Lower lobe of right lung (tissue), 2 donors: ENCODE data around the gene DIP2C. TPM values are rescaled to one million over a fixed set of nuclear protein-coding genes. Genes with fewer than 3 reads are reported as not detected.

Experiments
- ATAC-seq, 2 donors: fragments of 200-7000 bp; cut with Tn5 transposase; one replicate each; pipeline ENCODE4 v1.9.1; 2020 to 2022; ENCODE audit warnings: mild to moderate bottlenecking in 2 of 2, moderate library complexity in 2 of 2
- DNase-seq: peaks from one replicate; pipeline ENCODE4 v3.0.0-alpha.2; 2020
- H3K27ac ChIP-seq: fragments of 200-600 bp; one replicate; pipeline ENCODE4 v1.8.0; 2022
- H3K27me3 ChIP-seq: fragments of 200-600 bp; one replicate; pipeline ENCODE4 v1.8.0; 2022; ENCODE audit warnings: low read depth
- H3K36me3 ChIP-seq: fragments of 200-600 bp; one replicate; pipeline ENCODE4 v1.8.0; 2022; ENCODE audit warnings: mild to moderate bottlenecking
- H3K4me1 ChIP-seq: fragments of 200-600 bp; one replicate; pipeline ENCODE4 v1.8.0; 2022
- H3K4me3 ChIP-seq: fragments of 200-600 bp; one replicate; pipeline ENCODE4 v1.8.0; 2022; ENCODE audit warnings: mild to moderate bottlenecking
- H3K9me3 ChIP-seq: fragments of 200-600 bp; one replicate; pipeline ENCODE4 v1.8.0; 2022
- intact Hi-C: fragments of 100-400 bp; cut with DNase I; formaldehyde crosslinking; loops from one replicate; pipeline ENCODE4 v1.11.0; 2022
- total RNA-seq: library from RNA; stranded (reverse); fragmentation: NEBNext Ultra II Directional; extraction: Animal tissue kit (Norgen Biotek cat#: 25700); gene quantifications from one replicate; pipeline ENCODE4 v1.2.1, GENCODE V29; 2021
- TF ChIP-seq, protein P1 (sequence below): fragments of 200-600 bp; IDR thresholded peaks from one replicate; pipeline ENCODE4 v1.8.0; 2022; ENCODE audit warnings: antibody characterized with exemption, mild to moderate bottlenecking
- donor health status: DM: no; HTN: yes; CAD: no; lungs with severe emphysema.

Gene DIP2C
- total RNA-seq, 1 donor from 2014 or later = 15.1 TPM

DNA sequence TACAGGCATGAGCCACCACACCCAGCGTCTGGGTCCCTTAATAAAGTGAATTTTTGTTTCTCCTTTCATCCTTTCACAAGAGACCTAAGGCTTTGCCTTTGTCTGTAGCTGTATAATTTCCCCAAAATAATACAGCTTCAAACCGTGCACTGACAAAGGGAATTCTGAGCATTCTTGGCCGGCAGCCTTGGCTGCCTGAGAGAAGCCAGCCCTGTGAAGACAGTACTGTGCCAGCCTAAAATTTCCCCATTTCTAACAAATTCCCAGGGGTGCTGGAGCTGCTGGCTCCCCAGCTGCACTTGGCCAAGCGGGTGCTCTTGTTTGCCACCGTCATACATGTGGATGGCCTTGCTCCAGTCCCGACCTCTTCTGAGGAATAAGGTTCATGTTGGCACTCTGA lies 448.0 kb downstream of the DIP2C start:
- H3K9me3 ChIP-seq = no peaks in the 10 kb centered on the region
- DNase-seq (no peak), ATAC-seq (no peak)
- no peak overlapping the region for H3K4me3 ChIP-seq
- no peaks in the 10 kb centered on the region for H3K4me1 ChIP-seq
- TF ChIP-seq, protein P1, sequence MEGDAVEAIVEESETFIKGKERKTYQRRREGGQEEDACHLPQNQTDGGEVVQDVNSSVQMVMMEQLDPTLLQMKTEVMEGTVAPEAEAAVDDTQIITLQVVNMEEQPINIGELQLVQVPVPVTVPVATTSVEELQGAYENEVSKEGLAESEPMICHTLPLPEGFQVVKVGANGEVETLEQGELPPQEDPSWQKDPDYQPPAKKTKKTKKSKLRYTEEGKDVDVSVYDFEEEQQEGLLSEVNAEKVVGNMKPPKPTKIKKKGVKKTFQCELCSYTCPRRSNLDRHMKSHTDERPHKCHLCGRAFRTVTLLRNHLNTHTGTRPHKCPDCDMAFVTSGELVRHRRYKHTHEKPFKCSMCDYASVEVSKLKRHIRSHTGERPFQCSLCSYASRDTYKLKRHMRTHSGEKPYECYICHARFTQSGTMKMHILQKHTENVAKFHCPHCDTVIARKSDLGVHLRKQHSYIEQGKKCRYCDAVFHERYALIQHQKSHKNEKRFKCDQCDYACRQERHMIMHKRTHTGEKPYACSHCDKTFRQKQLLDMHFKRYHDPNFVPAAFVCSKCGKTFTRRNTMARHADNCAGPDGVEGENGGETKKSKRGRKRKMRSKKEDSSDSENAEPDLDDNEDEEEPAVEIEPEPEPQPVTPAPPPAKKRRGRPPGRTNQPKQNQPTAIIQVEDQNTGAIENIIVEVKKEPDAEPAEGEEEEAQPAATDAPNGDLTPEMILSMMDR = no peak
- peaks cover 87% of the 10 kb centered on the region for H3K36me3 ChIP-seq
- H3K27me3 ChIP-seq = no peaks in the 10 kb centered on the region
- intact Hi-C loops = no loop called here
- H3K27ac ChIP-seq = no peak overlapping the region

DNA sequence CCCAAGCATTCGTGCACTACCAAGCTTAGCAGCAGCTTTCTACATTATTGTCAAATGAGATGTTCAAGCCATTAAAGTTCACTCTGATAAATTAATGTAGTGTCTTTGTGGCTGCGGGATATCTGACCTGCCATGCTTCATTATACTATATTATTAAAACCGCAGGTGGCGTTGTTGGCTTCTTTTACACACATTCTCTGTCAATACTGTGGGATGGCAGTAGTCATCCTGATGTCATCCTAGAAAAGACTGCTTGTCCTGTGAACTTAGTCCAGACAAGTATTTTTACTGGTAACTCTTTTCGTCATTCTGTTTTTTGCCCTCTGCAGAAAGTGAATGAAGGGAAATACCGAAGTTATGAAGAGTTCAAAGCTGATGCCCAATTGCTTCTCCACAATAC lies 450.4 kb downstream of the DIP2C start:
- peaks cover 7% of the 10 kb centered on the region for H3K4me1 ChIP-seq
- H3K36me3 ChIP-seq = peaks cover 72% of the 10 kb centered on the region
- DNase-seq (no peak), ATAC-seq (no peak)
- TF ChIP-seq, protein P1 = no peak
- no peak overlapping the region for H3K27ac ChIP-seq
- intact Hi-C loops = no loop called here
- H3K9me3 ChIP-seq = no peaks in the 10 kb centered on the region
- H3K27me3 ChIP-seq = no peaks in the 10 kb centered on the region
- no peak overlapping the region for H3K4me3 ChIP-seq

DNA sequence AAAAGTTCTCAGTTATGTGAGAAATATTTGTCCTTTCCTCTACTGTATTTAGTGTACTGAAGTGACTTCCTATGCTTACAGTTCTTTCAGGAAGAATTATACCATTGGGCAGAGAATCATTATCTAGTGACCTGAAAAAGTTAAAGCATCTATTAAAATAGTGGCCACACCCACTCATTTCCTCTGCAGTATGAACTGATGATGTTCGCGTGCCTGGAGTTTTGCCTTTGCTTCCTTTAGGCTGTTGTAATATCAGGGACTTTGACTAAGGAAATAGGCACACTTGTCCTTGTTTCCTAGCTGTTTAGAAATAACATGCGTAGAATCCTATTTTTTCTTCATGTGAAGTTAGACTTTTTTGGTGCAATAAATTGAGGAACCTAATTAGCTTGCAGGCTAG lies 453.6 kb downstream of the DIP2C start:
- Histone ChIP-seq H3K36me3 (peaks cover 41% of the 10 kb centered on the region), H3K9me3 (no peaks in the 10 kb centered on the region), H3K4me3 (no peak overlapping the region), H3K4me1 (peaks cover 7% of the 10 kb centered on the region), H3K27ac (no peak overlapping the region), H3K27me3 (no peaks in the 10 kb centered on the region)
- no peak for ATAC-seq
- DNase-seq = no peak
- TF ChIP-seq, protein P1 = no peak
- intact Hi-C loops = no loop called here

DNA sequence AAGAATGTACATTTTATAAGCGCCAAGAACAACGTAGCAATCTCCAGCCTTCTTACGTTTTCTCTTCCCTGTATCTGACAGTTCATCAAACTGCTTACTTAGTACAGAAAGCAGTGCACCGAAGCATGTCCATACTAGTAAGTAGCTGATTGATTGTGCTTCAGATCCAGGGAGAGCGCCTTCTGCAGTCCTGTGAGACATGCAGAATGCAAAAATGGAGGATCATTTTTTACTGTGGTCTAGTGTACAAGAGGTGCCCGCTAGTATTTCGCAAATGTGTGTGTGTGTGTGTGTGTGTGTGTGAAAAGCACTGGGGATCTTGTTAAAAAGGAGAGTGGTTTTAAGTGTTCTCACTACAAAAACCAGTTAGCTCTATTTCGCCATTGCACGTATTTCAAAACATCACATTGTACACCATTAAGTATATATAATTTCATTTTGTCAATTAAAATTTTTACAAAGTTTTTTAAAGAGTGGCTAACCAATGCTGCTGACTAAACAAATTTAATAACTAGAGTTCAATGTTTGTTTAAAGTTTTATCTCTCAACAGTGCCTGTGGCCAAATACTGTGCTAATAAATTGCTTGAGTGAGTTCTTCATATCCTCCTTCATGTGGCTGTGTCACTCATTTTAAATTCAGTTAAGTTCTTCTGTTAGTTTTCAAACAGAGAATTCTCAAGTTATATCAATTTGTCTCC lies 454.6 kb downstream of the DIP2C start:
- Histone ChIP-seq H3K27ac (no peak overlapping the region), H3K9me3 (no peaks in the 10 kb centered on the region), H3K4me3 (no peak overlapping the region), H3K4me1 (peaks cover 7% of the 10 kb centered on the region), H3K36me3 (peaks cover 33% of the 10 kb centered on the region), H3K27me3 (no peaks in the 10 kb centered on the region)
- ATAC-seq (no peak), DNase-seq (no peak)
- TF ChIP-seq, protein P1 = no peak
- intact Hi-C loops = no loop called here

DNA sequence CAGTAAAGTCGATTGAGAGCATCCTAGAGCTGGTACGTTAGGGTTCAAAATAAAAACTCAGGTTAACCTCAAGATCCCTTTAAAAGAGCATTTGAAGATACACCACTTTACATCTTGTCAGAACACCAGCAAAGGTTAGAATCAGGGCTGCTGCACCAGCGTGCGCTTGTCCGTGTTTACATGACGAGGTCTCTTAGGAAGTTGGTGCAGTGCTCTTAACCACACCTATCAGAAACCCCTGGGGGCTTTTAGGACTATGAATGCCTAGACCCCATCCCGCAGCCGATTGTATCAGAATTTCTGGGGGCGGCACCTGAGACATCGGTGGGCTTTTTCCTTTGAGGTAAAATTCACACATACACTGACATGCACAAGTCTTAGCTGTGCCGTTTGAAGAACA lies 456.6 kb downstream of the DIP2C start:
- no peaks in the 10 kb centered on the region for H3K9me3 ChIP-seq
- H3K36me3 ChIP-seq = peaks cover 13% of the 10 kb centered on the region
- DNase-seq (no peak), ATAC-seq (no peak)
- intact Hi-C loops = no loop called here
- TF ChIP-seq, protein P1 = no peak
- H3K27ac ChIP-seq = no peak overlapping the region
- peaks cover 7% of the 10 kb centered on the region for H3K4me1 ChIP-seq
- H3K27me3 ChIP-seq = no peaks in the 10 kb centered on the region
- no peak overlapping the region for H3K4me3 ChIP-seq
